Kidney (tissue), 14 donors: ENCODE results near the gene NPW. TPM values are rescaled to one million over a fixed set of nuclear protein-coding genes. Genes with fewer than 3 reads are reported as not detected.

Source experiments
- DNase-seq, 5 donors: peaks; one replicate each; pipeline ENCODE4 v3.0.0-alpha.2; 2013 to 2020
- FAIRE-seq: peaks from 2 replicates; lab custom pipeline; 2012; peaks lifted over from hg19 to GRCh38; lab: Jason Lieb, UNC
- H3K27ac ChIP-seq, 2 donors: one replicate each; pipeline ENCODE4 v1.7.0; 2013; ENCODE audit warnings: low read depth in 2 of 2, low read length in 2 of 2, inconsistent platforms in 1 of 2
- H3K27me3 ChIP-seq: one replicate; pipeline ENCODE4 v1.7.1; 2013; ENCODE audit warnings: low read length, inconsistent platforms; ENCODE audit not compliant: control insufficient read depth, insufficient read depth
- H3K36me3 ChIP-seq, 3 donors: one replicate each; pipeline versions ENCODE4 v1.7.0 to v1.7.1; 2013; ENCODE audit warnings: low read length in 3 of 3, control low read depth in 1 of 3, inconsistent platforms in 1 of 3; ENCODE audit not compliant: insufficient read depth in 3 of 3, control insufficient read depth in 2 of 3
- H3K4me1 ChIP-seq, 3 donors: one replicate each; pipeline versions ENCODE4 v1.7.0 to v1.7.1; 2013; ENCODE audit warnings: low read length in 3 of 3, inconsistent platforms in 1 of 3, low read depth in 1 of 3; ENCODE audit not compliant: control insufficient read depth in 2 of 3, insufficient read depth in 2 of 3
- H3K4me3 ChIP-seq, 3 donors: one replicate each; pipeline versions ENCODE4 v1.7.0 to v1.8.1; 2013; ENCODE audit warnings: low read length in 3 of 3, control low read depth in 1 of 3, inconsistent platforms in 1 of 3
- H3K9ac ChIP-seq, 3 donors: one replicate each; pipeline versions ENCODE4 v1.7.0 to v1.7.1; 2013; ENCODE audit warnings: low read length in 3 of 3, control low read depth in 1 of 3, inconsistent platforms in 1 of 3
- H3K9me3 ChIP-seq, 3 donors: one replicate each; pipeline versions ENCODE4 v1.7.0 to v1.7.1; 2013; ENCODE audit warnings: low read length in 3 of 3, control low read depth in 1 of 3, inconsistent platforms in 1 of 3; ENCODE audit not compliant: control insufficient read depth in 2 of 3, insufficient read depth in 1 of 3
- intact Hi-C: fragments of 100-400 bp; cut with DNase I; formaldehyde crosslinking; loops from one replicate; pipeline ENCODE4 v1.11.1; 2022
- polyA plus RNA-seq: library from polyadenylated mRNA; stranded (reverse); fragments of 350-450 nt; fragmentation: Illumina TruSeq; extraction: RNeasy Lipid Tissue Mini Kit (QIAGEN cat#74804); gene quantifications from one replicate; pipeline ENCODE4 v1.2.3, GENCODE V29; 2014; ENCODE audit warnings: low read depth, low replicate concordance; ENCODE audit not compliant: insufficient read depth
- total RNA-seq: library from RNA; stranded (reverse); fragmentation: NEBNext Ultra II Directional; extraction: Animal tissue kit (Norgen Biotek cat#: 25700); gene quantifications from one replicate; pipeline ENCODE4 v1.2.1, GENCODE V29; 2021
- TF ChIP-seq, protein P1 (sequence below): IDR thresholded peaks from 3 replicates; pipeline ENCODE4 v1.5.1; 2012; ENCODE audit warnings: mild to moderate bottlenecking, moderate library complexity, borderline replicate concordance; ENCODE audit not compliant: insufficient read depth; ENCODE audit errors: extremely low read depth
- donor health status: control.
- donor health status: control.
- donor health status: control.
- donor health status: control.
- donor health status: control.
- donor health status: DM: yes; HTN: yes; CAD: no.
- donor health status: Normal renal cell carcinoma (clear cell type).

The NPW gene
- total and polyA plus RNA-seq, 2 donors from 2014 or later, result not detected

DNA sequence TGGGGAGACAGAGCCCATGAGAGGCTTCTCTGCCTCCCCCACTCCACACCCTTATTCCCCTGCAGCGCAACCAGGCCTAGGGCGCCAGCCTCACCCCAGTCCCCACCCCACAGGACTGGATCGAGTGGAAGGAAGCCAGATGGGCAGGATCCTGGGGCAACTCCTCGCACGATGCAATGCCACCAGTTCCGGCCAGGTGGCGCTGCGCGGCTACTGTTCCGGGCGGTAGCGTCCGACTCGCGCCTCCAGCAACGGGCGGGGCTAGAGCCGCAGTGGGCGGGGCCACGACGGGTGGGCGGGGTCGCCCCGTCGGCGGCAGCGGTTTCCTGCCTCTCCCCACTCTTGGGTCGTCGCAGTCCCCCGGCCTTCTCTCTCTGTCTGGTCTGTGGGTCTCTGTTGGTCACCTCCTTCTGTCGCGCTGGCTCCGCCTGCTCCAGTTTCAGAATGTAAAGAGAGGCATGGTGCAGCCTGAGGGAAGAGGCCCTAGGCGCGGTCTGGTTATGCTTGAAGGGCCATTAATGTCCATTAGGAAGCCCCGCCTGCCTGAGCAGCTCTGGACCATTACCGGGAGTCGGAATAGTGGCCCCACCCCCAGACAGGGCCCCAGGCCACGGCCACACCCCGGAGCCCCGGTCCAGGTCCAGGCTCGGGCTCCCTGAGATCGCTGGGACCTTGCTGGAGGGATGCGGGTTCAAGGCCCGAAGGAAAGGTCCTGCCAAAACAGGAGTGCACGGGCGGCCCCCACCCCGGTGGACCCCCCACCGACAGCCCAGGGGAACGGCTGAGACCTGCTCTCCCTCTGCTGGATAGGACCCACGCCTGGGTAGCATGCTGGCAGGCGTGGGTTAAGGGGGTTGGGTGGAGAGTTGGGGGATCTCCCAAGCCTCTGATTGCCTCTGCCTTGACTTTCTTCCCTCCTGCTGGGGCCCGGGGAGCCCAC, 3.8 kb downstream of the NPW start:
- DNase-seq, result peak; percentile 95 to 98 (median 96)
- peak overlapping the region in 2 of 3 donors; percentile 37 to 52 for H3K4me3 ChIP-seq
- no peak for FAIRE-seq
- intact Hi-C loops, result loop anchor here (10.0 kb wide), 1 partner anchor 121 kb away; the partner anchor contains the start of gene RAB26
- TF ChIP-seq, protein P1, sequence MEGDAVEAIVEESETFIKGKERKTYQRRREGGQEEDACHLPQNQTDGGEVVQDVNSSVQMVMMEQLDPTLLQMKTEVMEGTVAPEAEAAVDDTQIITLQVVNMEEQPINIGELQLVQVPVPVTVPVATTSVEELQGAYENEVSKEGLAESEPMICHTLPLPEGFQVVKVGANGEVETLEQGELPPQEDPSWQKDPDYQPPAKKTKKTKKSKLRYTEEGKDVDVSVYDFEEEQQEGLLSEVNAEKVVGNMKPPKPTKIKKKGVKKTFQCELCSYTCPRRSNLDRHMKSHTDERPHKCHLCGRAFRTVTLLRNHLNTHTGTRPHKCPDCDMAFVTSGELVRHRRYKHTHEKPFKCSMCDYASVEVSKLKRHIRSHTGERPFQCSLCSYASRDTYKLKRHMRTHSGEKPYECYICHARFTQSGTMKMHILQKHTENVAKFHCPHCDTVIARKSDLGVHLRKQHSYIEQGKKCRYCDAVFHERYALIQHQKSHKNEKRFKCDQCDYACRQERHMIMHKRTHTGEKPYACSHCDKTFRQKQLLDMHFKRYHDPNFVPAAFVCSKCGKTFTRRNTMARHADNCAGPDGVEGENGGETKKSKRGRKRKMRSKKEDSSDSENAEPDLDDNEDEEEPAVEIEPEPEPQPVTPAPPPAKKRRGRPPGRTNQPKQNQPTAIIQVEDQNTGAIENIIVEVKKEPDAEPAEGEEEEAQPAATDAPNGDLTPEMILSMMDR, result peak; percentile 99
- no peak overlapping the region for H3K9ac ChIP-seq
- peaks cover 0 to 41% (median 0%) of the 10 kb centered on the region in 3 donors for H3K4me1 ChIP-seq
- H3K36me3 ChIP-seq, result no peaks in the 10 kb centered on the region
- peak overlapping the region; percentile 20 to 69 for H3K27ac ChIP-seq
- H3K9me3 ChIP-seq, result no peaks in the 10 kb centered on the region
- no peaks in the 10 kb centered on the region for H3K27me3 ChIP-seq

DNA sequence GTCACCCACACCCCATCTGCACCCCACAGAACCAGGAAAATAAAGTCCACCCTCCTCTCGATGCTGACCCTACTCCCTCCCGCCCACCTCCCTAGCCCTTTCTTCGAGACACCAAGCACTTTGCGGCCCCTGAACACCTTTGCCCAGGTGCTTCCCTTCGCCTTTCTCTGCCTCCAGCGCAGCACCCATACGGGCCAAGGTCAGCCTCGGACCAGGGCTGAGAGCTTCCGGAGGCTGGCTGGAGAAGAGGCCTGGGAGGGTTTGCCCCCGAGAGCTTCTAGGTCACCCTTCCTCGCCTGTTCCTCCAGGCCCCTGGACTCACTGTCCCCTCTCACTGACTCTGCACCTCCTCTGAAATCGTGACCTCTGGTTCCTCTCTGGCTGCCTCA, 4.4 kb downstream of the NPW start:
- Histone ChIP-seq H3K9ac (no peak overlapping the region), H3K4me3 (no peak overlapping the region), H3K27ac (peak overlapping the region; percentile 20 to 69), H3K27me3 (no peaks in the 10 kb centered on the region), H3K9me3 (no peaks in the 10 kb centered on the region), H3K4me1 (peaks cover 0 to 44% (median 0%) of the 10 kb centered on the region in 3 donors), H3K36me3 (no peaks in the 10 kb centered on the region)
- TF ChIP-seq, protein P1, result no peak
- peak in 1 of 5 donors; percentile 67 for DNase-seq
- no peak for FAIRE-seq
- intact Hi-C loops, result loop anchor here (10.0 kb wide), 1 partner anchor 121 kb away; the partner anchor contains the start of gene RAB26

DNA sequence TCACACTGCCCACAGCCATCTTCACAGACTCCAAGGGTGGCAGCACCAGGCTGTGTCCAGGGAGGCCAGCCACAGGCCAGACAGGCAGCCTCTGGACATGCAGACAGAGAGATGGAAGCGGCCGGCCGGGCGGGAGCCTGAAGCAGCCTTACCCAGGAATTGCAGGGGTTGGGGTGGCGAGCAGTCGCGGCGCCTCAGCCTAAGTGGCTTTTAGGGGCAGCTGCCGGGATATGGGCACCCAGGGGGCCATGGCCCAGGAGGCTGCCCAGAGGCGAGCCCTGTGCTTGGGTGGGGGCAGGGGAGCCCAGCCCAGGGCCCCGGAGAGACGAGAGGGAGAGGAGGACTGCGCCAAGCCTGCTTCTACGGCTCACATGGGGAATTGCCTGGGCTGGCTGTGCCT, 5.7 kb downstream of the NPW start:
- Histone ChIP-seq H3K27me3 (no peaks in the 10 kb centered on the region), H3K4me1 (peaks cover 0 to 41% (median 0%) of the 10 kb centered on the region in 3 donors), H3K4me3 (no peak overlapping the region), H3K27ac (no peak overlapping the region), H3K9ac (no peak overlapping the region), H3K9me3 (no peaks in the 10 kb centered on the region), H3K36me3 (no peaks in the 10 kb centered on the region)
- DNase-seq (peak in 1 of 5 donors; percentile 77), FAIRE-seq (no peak)
- TF ChIP-seq, protein P1, result no peak
- intact Hi-C loops, result loop anchor here (10.0 kb wide), 1 partner anchor 120 kb away; the partner anchor contains the start of gene RAB26
